ENCODE data around the gene WARS2.
"Not testable (repeated sequence)": the region's sequence is repeated elsewhere in the genome, so short reads cannot be mapped to it uniquely, and the experiment has no call there.

WARS2 gene

GRCh38 chr1:119139403-119139802, 1.1 kb downstream of the WARS2 start:
- DNase-seq: no peak

GRCh38 chr1:119136401-119136800, 4.1 kb downstream of the WARS2 start:
- no peak for DNase-seq

- DNase-seq: no peak
Measured at GRCh38 chr1:119133987-119134386, 6.5 kb downstream of the WARS2 start.

- DNase-seq: no peak
Measured at GRCh38 chr1:119132179-119132578, 8.3 kb downstream of the WARS2 start.

GRCh38 chr1:119125874-119126273, 14.6 kb downstream of the WARS2 start:
- no peak for DNase-seq

GRCh38 chr1:119124764-119125163, 15.7 kb downstream of the WARS2 start:
- no peak for DNase-seq

- DNase-seq: not testable (repeated sequence)
Measured at GRCh38 chr1:119121872-119122271, 18.6 kb downstream of the WARS2 start.

GRCh38 chr1:119116725-119117124, 23.7 kb downstream of the WARS2 start:
- no peak for DNase-seq

- no peak for DNase-seq
Measured at GRCh38 chr1:119115736-119116135, 24.7 kb downstream of the WARS2 start.

GRCh38 chr1:119115311-119115710, 25.1 kb downstream of the WARS2 start:
- no peak for DNase-seq

GRCh38 chr1:119114786-119115185, 25.7 kb downstream of the WARS2 start:
- DNase-seq: no peak

- DNase-seq: no peak
Measured at GRCh38 chr1:119112791-119113190, 27.7 kb downstream of the WARS2 start.

GRCh38 chr1:119112244-119112643, 28.2 kb downstream of the WARS2 start:
- no peak for DNase-seq

- DNase-seq: no peak
Measured at GRCh38 chr1:119108988-119109387, 31.5 kb downstream of the WARS2 start.

GRCh38 chr1:119103764-119104163, 36.7 kb downstream of the WARS2 start:
- no peak for DNase-seq

GRCh38 chr1:119102051-119102450, 38.4 kb downstream of the WARS2 start:
- DNase-seq: no peak

- DNase-seq: no peak
Measured at GRCh38 chr1:119101563-119101962, 38.9 kb downstream of the WARS2 start.

GRCh38 chr1:119099775-119100174, 40.7 kb downstream of the WARS2 start:
- DNase-seq: no peak

- no peak for DNase-seq
Measured at GRCh38 chr1:119097380-119097779, 43.1 kb downstream of the WARS2 start.

- no peak for DNase-seq
Measured at GRCh38 chr1:119093721-119094120, 46.7 kb downstream of the WARS2 start.

- peak; percentile 59 to 65 for DNase-seq
Measured at GRCh38 chr1:119091618-119092017, 48.8 kb downstream of the WARS2 start.

- no peak for DNase-seq
Measured at GRCh38 chr1:119090250-119090649, 50.2 kb downstream of the WARS2 start.

- no peak for DNase-seq
Measured at GRCh38 chr1:119086830-119087229, 53.6 kb downstream of the WARS2 start.

- no peak for DNase-seq
Measured at GRCh38 chr1:119084798-119085197, 55.7 kb downstream of the WARS2 start.

GRCh38 chr1:119083980-119084379, 56.5 kb downstream of the WARS2 start:
- DNase-seq: no peak

- DNase-seq: no peak
Measured at GRCh38 chr1:119083479-119083878, 57.0 kb downstream of the WARS2 start.
